Airway epithelial cell (primary cell): ENCODE data around the gene OPTC. TPM values are rescaled to one million over a fixed set of nuclear protein-coding genes. Genes with fewer than 3 reads are reported as not detected.

Experiments
- total RNA-seq: library from RNA; depleted of rRNA; stranded (reverse); fragments of >200 nt; gene quantifications from 2 replicates; pipeline ENCODE4 v1.2.3, GENCODE V29; 2015

Gene OPTC, protein sequence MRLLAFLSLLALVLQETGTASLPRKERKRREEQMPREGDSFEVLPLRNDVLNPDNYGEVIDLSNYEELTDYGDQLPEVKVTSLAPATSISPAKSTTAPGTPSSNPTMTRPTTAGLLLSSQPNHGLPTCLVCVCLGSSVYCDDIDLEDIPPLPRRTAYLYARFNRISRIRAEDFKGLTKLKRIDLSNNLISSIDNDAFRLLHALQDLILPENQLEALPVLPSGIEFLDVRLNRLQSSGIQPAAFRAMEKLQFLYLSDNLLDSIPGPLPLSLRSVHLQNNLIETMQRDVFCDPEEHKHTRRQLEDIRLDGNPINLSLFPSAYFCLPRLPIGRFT
- not detected in 2 replicates for total RNA-seq

GRCh38 chr1:203493901-203494300, at the start of gene OPTC:
TSS of gene OPTC (plus strand) at chr1:203494153. CDS start at chr1:203496006, 1,853 bp downstream.

DNA sequence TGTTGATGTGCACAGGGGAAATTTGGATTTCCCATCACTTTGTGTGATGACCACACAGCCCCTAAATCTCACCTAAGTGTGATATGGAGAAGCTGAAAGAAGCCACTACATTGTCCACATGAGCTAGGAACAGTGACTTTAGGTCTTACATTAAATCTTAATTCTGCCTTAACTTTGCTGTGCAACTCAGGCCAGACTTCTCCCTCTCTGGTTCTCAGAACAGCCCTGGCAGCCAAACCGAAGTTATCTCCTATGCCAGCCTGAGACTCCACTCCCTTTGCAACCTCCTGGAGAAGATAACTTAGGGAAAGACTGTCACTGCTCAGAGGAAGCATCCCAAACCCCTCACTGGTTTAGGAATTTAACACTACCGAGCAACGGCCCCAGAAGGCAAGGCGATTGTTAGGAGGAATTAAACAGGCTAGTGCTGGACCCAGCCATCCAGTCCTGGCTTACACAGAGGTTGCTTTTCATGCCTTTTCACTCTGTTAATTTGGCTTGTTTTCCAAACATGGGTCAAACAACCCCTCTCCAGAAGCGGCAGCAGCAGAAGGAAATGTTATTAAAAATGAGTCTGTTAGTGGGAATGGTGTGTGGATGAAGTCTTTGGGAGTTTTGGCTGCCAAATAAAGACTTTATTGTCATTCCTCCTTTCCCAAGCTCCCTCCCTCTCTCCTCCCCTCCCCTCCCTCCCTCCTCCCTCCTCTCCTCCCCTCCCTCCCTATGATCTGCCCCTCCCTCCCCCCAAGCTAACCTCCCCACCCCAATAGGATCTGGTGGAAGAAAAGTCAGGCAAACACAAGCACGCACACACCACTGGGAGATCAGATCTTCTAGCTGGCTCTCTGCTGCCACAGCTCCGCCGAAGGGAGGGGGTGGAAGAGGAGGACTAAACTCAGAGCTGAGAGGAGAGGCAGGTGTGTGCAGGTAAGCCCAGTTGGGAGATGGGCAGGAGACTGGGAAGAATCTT, 18.7 kb upstream of the OPTC start, which contains the start of gene PRELP:
TSS of gene PRELP (plus strand) at position 795 of the 970 bp plus-strand sequence. CDS start 7,379 bp downstream, outside the sequence.

Other genes starting within 250 kb of the OPTC start
- gene BTG2, start 188.6 kb upstream of the OPTC start, total RNA-seq, result 57.2 and 85.4 TPM in 2 replicates
- 0.05 TPM in 1 of 2 replicates, not detected in the other for gene FMOD, start 143.0 kb upstream of the OPTC start, total RNA-seq
- gene PRELP, start 18.3 kb upstream of the OPTC start, total RNA-seq, result not detected in 2 replicates
- 45.8 and 62.2 TPM in 2 replicates for gene ATP2B4, start 132.7 kb downstream of the OPTC start, total RNA-seq